HepG2 (cell line): ENCODE results near the gene DCDC2C. TPM values are rescaled to one million over a fixed set of nuclear protein-coding genes. Genes with fewer than 3 reads are reported as not detected.

ENCODE experiments used
- ETV5 ChIP-seq: IDR thresholded peaks from 2 replicates; pipeline ENCODE4 v1.6.1; 2018; ENCODE audit warnings: missing biosample characterization, missing genetic modification reagents, inconsistent platforms, borderline replicate concordance
- KLF6 ChIP-seq: IDR thresholded peaks from 2 replicates; pipeline ENCODE4 v1.8.0; 2016; ENCODE audit warnings: missing biosample characterization, missing genetic modification reagents
- PCBP1 ChIP-seq: fragments of 200-400 bp; formaldehyde crosslinking; IDR thresholded peaks from 2 replicates; pipeline ENCODE4 v1.6.1; 2017; ENCODE audit warnings: mild to moderate bottlenecking, low read depth, low read length, borderline replicate concordance
- POGZ ChIP-seq: sonication (generic); formaldehyde crosslinking; IDR thresholded peaks from 2 replicates; pipeline ENCODE4 v1.4.0; 2020; ENCODE audit warnings: mild to moderate bottlenecking, missing genetic modification reagents
- PTBP1 ChIP-seq: fragments of 200-400 bp; formaldehyde crosslinking; IDR thresholded peaks from 2 replicates; pipeline ENCODE4 v1.6.1; 2018; ENCODE audit warnings: low read length, low read depth; ENCODE audit not compliant: poor library complexity, severe bottlenecking
- SP5 ChIP-seq: IDR thresholded peaks from 2 replicates; pipeline ENCODE4 v1.6.1; 2016; ENCODE audit warnings: low read depth, borderline replicate concordance
- THAP11 ChIP-seq: IDR thresholded peaks from 2 replicates; pipeline ENCODE4 v1.6.1; 2016; ENCODE audit warnings: missing biosample characterization, missing genetic modification reagents
- TRIM24 ChIP-seq: sonication (generic); formaldehyde crosslinking; IDR thresholded peaks from 2 replicates; pipeline ENCODE4 v1.8.0; 2022; ENCODE audit warnings: mild to moderate bottlenecking, missing genetic modification reagents
- U2AF2 ChIP-seq: fragments of 200-400 bp; formaldehyde crosslinking; IDR thresholded peaks from 2 replicates; pipeline ENCODE4 v1.6.1; 2017; ENCODE audit warnings: low read depth, mild to moderate bottlenecking, low read length
- ZNF12 ChIP-seq: sonication (generic); formaldehyde crosslinking; IDR thresholded peaks from 2 replicates; pipeline ENCODE4 v1.5.0; 2020; ENCODE audit warnings: missing genetic modification reagents
- ZNF264 ChIP-seq: sonication (generic); formaldehyde crosslinking; IDR thresholded peaks from 2 replicates; pipeline ENCODE4 v1.4.0; 2020; ENCODE audit warnings: missing genetic modification reagents
- ZNF333 ChIP-seq: sonication (generic); formaldehyde crosslinking; IDR thresholded peaks from 2 replicates; pipeline ENCODE4 v1.4.0; 2020; ENCODE audit warnings: mild to moderate bottlenecking, missing genetic modification reagents, borderline replicate concordance
- ZNF451 ChIP-seq: sonication (generic); formaldehyde crosslinking; IDR thresholded peaks from 2 replicates; pipeline ENCODE4 v1.5.0; 2020; ENCODE audit warnings: mild to moderate bottlenecking, missing genetic modification reagents
- polyA plus RNA-seq, 8 experiments: library from polyadenylated mRNA; depleted of rRNA in 3 of 8; stranded (reverse) in 7 of 8; unstranded in 1 of 8; fragments of >200 nt; fragmentation: Illumina TruSeq in 4 of 8; extraction: Trizol in 4 of 8; gene quantifications; 2 replicates each; pipeline versions ENCODE4 v1.2.1 to v1.2.3, GENCODE V29; 2011 to 2016; ENCODE audit warnings: low read depth in 4 of 8, missing spikeins in 1 of 8, mixed read lengths in 1 of 8; ENCODE audit not compliant: insufficient read depth in 1 of 8
- total RNA-seq, 5 experiments: library from RNA; depleted of rRNA; stranded (reverse); fragments of >200 nt; fragmentation: Illumina TruSeq; extraction: Trizol; gene quantifications; 2 replicates each; pipeline ENCODE4 v1.2.3, GENCODE V29; 2016; ENCODE audit warnings: low read depth in 1 of 5
- TF ChIP-seq, protein P1 (sequence below): sonication (generic); formaldehyde crosslinking; IDR thresholded peaks from 2 replicates; pipeline ENCODE4 v1.4.0; 2020; ENCODE audit warnings: missing genetic modification reagents
- TF ChIP-seq, protein P2 (sequence below): sonication (generic); formaldehyde crosslinking; IDR thresholded peaks from one replicate; pipeline ENCODE4 v1.5.1; 2020; ENCODE audit warnings: mild to moderate bottlenecking, missing genetic modification reagents; ENCODE audit errors: not compliant biosample characterization

DCDC2C gene
- total and polyA plus RNA-seq, 2 of the 13 experiments (the other 11 are each of a cell fraction or from before 2014, with no cell fraction given), result not detected

DNA sequence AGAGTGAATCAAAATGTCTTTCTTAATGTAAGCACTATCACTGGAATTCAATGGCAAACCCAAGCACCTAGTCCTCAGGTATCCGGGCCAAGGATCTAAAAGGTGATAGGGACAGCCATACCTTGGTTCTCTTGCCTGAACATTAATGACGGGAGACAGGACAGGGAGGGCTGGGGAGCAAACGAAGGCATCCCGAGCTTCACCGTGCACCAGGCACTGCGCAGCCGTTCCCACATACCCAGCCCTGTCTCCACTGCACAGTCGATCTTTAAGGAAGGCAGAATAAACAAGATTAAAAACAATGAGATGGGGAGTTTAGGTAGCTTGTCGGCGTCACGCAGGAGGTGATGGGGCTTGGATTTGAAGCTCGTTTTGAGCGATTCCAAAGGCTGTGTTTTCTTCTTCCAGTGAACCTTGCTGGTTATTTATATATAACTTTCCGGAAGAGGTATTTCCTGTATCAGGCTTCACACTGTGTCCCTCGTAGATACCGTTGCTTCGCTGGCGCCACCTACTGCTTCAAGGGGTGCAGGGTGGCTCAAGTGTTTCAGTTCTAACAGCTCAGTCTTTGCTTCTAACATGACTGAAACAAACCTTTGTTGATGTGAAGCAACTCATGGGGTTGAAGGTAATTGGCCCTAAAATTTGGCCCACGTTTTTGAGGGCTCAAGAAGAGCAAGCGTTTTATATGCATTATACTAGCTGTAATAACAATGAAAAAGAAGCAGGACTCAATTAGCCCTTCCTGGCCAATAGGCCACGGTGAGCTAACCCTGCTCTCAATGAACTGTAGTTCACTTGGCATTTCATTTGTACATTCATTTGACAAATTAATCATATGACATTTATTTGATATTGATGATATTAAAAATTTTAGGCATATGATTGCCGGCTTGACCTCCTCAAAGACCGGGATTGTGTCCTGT lies 77.4 kb downstream of the DCDC2C start (continued):
- 0 out of 2 replicates have a peak, but pooled peaks have one; percentile 27 for TF ChIP-seq POGZ (CRISPR knock-in tag)
- TF ChIP-seq THAP11 (CRISPR knock-in tag), result peak; percentile 53; the same call in 1 of the 2 replicates
- no peak for TF ChIP-seq U2AF2
- no peak for TF ChIP-seq TRIM24 (CRISPR knock-in tag)
- no peak for TF ChIP-seq ZNF451 (CRISPR knock-in tag)
- TF ChIP-seq PTBP1, result no peak
- peak; percentile 75; the same call in 1 of the 2 replicates for TF ChIP-seq ETV5 (CRISPR knock-in tag)
- TF ChIP-seq KLF6 (CRISPR knock-in tag), result no peak
- no peak for TF ChIP-seq ZNF333 (CRISPR knock-in tag)
- TF ChIP-seq, protein P1, sequence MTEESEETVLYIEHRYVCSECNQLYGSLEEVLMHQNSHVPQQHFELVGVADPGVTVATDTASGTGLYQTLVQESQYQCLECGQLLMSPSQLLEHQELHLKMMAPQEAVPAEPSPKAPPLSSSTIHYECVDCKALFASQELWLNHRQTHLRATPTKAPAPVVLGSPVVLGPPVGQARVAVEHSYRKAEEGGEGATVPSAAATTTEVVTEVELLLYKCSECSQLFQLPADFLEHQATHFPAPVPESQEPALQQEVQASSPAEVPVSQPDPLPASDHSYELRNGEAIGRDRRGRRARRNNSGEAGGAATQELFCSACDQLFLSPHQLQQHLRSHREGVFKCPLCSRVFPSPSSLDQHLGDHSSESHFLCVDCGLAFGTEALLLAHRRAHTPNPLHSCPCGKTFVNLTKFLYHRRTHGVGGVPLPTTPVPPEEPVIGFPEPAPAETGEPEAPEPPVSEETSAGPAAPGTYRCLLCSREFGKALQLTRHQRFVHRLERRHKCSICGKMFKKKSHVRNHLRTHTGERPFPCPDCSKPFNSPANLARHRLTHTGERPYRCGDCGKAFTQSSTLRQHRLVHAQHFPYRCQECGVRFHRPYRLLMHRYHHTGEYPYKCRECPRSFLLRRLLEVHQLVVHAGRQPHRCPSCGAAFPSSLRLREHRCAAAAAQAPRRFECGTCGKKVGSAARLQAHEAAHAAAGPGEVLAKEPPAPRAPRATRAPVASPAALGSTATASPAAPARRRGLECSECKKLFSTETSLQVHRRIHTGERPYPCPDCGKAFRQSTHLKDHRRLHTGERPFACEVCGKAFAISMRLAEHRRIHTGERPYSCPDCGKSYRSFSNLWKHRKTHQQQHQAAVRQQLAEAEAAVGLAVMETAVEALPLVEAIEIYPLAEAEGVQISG, result peak; percentile 73; the same call in 1 of the 2 replicates
- TF ChIP-seq, protein P2, sequence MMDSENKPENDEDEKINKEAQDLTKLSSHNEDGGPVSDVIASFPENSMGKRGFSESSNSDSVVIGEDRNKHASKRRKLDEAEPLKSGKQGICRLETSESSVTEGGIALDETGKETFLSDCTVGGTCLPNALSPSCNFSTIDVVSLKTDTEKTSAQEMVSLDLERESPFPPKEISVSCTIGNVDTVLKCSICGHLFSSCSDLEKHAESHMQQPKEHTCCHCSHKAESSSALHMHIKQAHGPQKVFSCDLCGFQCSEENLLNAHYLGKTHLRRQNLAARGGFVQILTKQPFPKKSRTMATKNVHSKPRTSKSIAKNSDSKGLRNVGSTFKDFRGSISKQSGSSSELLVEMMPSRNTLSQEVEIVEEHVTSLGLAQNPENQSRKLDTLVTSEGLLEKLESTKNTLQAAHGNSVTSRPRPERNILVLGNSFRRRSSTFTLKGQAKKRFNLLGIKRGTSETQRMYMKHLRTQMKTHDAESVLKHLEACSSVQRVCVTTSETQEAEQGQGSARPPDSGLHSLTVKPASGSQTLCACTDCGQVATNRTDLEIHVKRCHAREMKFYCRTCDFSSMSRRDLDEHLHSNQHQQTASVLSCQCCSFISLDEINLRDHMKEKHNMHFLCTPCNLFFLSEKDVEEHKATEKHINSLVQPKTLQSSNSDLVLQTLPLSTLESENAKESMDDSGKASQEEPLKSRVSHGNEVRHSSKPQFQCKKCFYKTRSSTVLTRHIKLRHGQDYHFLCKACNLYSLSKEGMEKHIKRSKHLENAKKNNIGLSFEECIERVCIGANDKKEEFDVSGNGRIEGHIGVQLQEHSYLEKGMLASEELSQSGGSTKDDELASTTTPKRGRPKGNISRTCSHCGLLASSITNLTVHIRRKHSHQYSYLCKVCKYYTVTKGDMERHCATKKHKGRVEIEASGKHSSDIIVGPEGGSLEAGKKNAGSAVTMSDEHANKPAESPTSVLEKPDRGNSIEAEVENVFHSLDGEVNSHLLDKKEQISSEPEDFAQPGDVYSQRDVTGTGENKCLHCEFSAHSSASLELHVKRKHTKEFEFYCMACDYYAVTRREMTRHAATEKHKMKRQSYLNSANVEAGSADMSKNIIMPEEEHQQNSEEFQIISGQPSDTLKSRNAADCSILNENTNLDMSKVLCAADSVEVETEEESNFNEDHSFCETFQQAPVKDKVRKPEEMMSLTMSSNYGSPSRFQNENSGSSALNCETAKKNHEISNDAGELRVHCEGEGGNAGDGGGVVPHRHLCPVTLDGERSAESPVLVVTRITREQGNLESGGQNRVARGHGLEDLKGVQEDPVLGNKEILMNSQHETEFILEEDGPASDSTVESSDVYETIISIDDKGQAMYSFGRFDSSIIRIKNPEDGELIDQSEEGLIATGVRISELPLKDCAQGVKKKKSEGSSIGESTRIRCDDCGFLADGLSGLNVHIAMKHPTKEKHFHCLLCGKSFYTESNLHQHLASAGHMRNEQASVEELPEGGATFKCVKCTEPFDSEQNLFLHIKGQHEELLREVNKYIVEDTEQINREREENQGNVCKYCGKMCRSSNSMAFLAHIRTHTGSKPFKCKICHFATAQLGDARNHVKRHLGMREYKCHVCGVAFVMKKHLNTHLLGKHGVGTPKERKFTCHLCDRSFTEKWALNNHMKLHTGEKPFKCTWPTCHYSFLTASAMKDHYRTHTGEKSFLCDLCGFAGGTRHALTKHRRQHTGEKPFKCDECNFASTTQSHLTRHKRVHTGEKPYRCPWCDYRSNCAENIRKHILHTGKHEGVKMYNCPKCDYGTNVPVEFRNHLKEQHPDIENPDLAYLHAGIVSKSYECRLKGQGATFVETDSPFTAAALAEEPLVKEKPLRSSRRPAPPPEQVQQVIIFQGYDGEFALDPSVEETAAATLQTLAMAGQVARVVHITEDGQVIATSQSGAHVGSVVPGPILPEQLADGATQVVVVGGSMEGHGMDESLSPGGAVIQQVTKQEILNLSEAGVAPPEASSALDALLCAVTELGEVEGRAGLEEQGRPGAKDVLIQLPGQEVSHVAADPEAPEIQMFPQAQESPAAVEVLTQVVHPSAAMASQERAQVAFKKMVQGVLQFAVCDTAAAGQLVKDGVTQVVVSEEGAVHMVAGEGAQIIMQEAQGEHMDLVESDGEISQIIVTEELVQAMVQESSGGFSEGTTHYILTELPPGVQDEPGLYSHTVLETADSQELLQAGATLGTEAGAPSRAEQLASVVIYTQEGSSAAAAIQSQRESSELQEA, result no peak
- TF ChIP-seq PCBP1, result no peak
- no peak for TF ChIP-seq ZNF264
- no peak for TF ChIP-seq SP5 (CRISPR knock-in tag)
- TF ChIP-seq ZNF12 (CRISPR knock-in tag), result peak; percentile 52; the same call in 1 of the 2 replicates
